Jurkat, Clone E6-1 (cell line): Measurements from ENCODE around the gene ASPDH.
"Not testable (repeated sequence)": the region's sequence is repeated elsewhere in the genome, so short reads cannot be mapped to it uniquely, and the experiment has no call there.

Experiments
- DNase-seq: peaks from one replicate; pipeline ENCODE4 v3.0.0-alpha.2; 2011; ENCODE audit warnings: low read depth, low spot score
- H3K4me3 ChIP-seq: 2 replicates; pipeline ENCODE4 v1.5.1; 2011; ENCODE audit warnings: mild to moderate bottlenecking, low read length, control low read depth, moderate library complexity

Gene ASPDH

GRCh38 chr19:50486823-50487515, 26.7 kb downstream of the ASPDH start:
- peak; percentile 64 for DNase-seq
- no peak overlapping the region for H3K4me3 ChIP-seq

- H3K4me3 ChIP-seq = no peak overlapping the region
- DNase-seq = no peak
Measured at GRCh38 chr19:50485284-50485955, 28.3 kb downstream of the ASPDH start.

DNA sequence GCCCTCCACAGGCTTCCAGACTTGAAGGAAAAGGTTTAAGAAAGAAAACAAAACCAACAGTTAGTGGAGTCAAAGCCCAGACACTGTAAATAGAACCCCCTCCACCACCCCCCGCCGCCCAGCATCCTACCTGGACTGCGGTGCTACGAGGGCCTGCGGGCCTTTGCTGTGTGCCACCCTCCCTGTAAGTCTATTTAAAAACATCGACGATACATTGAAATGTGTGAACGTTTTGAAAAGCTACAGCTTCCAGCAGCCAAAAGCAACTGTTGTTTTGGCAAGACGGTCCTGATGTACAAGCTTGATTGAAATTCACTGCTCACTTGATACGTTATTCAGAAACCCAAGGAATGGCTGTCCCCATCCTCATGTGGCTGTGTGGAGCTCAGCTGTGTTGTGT, 30.8 kb downstream of the ASPDH start:
- H3K4me3 ChIP-seq = no peak overlapping the region
- DNase-seq = no peak

GRCh38 chr19:50482271-50482855, 31.4 kb downstream of the ASPDH start:
- no peak for DNase-seq
- no peak overlapping the region for H3K4me3 ChIP-seq

DNA sequence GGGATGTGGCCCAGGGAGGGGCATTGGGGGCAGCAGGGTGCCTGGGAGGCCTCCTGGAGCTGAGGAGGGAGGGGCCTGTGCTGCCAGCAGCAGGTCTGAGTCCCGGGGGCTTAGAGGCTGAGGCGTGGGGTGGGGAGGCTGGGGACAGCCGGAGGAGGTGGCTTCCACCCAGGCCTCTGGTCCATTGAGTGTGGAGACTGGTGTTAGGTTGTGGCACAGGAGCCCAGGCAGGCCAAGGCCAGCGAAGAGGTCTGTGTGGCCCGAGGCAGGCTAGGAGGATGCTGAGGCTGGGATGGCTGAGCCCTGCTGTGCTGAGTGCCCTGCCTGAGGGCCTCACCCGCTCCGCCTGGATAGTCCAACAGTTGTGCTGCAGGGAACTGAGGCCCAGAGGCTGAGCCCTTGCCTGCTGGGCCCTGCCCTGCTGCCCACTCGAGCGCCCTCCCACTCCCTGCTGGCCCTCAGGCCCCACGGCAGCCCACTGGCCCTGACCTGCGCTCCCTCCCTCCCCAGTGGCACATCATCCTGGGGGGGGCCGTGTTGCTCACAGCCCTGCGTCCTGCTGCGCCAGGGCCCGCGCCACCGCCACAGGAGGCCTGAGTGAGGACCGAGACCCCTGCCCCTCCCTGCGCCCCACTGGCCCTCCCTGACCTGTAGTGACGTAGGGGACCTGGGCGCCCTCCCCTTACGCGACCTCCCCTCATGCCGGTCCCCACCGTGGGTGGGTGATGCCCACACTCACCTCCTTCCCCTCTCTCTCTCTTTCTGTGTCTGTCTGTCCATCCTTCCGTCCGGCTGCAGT, 32.2 kb downstream of the ASPDH start:
- no peak overlapping the region for H3K4me3 ChIP-seq
- no peak for DNase-seq

- no peak for DNase-seq
- no peak overlapping the region for H3K4me3 ChIP-seq
Measured at GRCh38 chr19:50480281-50481111, 33.2 kb downstream of the ASPDH start.

DNA sequence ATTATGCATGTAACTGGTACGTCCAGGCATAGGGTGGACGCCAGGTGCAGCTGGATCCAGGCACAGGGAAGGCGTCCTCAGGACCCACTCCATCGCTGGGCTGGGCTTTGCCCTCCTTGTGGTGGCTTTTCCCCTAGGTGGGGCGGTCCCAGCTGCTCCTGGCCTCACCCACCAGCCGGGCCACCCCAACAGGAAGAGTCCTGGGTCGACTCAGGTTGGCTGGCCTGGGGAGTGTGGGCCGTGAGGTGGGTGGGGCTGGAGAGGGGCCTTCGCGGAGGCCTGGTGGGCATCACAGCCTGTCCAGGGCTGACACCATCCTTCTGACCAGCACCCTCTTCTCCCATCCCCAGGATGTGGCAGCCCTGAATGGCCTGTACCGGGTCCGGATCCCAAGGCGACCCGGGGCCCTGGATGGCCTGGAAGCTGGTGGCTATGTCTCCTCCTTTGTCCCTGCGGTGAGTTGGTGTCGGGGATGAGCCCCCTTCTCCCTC, 33.9 kb downstream of the ASPDH start:
- no peak for DNase-seq
- H3K4me3 ChIP-seq = no peak overlapping the region

DNA sequence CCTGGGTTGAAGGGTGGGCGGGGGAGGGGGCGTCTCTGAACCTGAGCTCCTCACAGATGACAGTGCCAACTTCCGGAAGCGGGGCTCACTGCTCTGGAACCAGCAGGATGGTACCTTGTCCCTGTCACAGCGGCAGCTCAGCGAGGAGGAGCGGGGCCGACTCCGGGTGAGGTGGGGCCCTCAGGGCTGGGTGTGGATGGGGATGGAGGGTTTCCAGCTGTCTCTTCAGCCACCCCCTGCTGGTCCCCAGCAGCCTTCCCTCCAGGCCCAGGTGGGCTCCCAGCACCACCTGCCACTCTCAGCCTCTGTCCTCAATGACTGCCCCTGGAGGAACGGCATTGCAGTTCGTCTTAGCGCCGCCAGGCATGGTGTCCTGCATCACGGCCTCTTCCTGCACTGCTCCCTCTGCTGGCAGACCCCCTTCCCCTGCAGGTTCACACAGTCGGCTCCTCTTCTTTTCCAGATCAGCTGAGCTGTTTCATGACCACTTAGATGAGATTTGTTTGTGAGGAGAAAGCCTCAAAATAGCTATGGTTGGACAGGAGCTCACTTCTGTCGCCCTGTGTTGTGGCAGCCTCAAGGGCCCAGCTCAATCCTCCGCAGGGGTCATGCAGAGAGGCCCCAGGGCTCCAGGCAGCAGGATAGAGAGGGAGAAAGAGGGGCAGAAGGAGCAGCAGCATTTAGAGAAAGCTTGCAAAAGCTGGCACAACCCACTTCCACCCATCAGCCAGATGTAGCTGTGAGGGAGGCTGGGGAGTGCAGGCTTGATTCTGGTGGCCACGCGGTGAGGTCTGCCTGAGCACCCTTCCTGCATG, 34.6 kb downstream of the ASPDH start:
- peak; percentile 83 for DNase-seq
- no peak overlapping the region for H3K4me3 ChIP-seq

DNA sequence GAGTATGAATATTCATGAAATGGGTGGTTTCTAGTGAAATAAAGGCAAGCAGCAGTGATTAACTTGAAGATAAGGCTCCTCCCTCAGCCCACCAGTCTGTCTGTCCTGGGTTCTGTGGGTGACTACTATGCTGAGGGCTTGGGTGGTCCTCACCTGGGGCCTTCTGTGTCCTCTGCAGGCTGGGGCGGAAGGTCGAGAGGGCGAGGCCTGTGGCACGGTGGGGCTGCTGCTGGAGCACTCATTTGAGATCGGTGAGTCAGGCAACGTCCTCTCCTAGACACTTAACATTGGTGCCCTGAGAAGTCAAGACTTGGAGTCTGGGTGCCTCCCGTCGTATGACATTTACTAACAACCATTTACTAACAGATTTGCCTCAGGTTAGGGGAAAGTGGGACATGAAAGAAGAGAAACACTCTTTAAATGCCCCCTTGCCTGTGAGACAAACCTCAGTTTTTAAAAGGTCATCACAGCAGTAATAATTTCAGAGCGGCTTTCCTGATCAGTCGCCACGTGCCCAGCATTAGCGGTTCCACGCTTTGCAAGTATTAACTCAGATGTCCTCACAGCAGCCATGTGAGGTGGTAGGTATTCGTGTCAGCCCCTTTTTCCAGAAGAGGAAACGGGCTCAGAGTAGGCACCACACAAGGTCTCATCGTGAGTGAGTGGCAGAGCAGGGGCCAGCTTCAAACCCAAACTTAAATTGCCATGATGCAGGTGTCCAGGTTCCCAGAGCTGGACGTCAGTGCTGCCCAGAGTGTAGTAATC, 35.8 kb downstream of the ASPDH start:
- no peak for DNase-seq
- no peak overlapping the region; the same call in 1 of the 2 replicates for H3K4me3 ChIP-seq

DNA sequence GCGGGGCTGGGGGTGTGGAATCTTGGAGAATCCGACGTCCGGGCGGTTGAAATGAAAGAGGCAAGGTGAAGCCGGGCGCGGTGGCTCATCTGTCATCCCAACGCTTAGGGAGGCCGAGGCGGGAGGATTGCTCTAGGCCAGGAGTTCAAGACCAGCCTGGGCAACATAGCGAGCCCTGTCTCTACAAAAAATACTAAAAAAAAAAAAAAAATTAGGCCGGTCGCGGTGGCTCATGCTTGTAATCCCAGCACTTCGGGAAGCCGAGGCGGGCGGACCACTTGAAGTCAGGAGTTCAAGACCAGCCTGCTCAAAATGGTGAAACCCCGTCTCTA, 36.8 kb downstream of the ASPDH start:
- DNase-seq = no peak
- peak overlapping the region; percentile 94 for H3K4me3 ChIP-seq

DNA sequence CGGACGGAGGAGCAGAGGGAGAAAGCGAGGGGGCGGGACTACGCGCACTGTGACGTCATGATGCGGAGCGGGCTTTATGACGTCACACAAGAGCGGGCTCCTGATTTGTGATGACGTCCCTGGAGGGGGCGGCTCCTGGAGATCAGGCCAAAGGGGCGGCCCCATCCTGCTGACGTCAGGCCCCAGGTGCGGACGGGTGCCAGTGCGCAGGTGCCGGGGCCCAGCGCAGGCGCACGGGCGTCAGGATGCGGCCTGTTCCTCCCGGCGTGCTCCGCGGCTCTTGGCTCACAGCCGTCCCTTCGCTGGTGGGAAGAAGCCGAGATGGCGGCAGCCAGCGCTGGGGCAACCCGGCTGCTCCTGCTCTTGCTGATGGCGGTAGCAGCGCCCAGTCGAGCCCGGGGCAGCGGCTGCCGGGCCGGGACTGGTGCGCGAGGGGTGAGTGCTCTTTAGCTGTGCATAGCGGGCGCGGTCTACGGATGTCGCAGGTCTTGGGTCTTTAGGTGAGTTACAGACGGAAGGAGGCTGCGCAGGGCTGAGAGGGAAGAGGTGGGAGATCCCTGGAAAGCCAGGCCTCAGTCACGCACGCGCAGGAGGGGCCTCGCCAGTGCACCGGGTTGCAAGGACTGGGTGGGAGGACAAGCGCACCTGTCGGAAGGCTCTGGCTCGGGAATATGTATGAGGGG, 37.3 kb downstream of the ASPDH start, which contains the start of the genes EMC10 and GARIN5A:
TSS of gene EMC10 (plus strand) at position 284 of the 683 bp plus-strand sequence. CDS start at position 322, 38 bp downstream.
TSS of gene GARIN5A (minus strand) at position 625 of the 683 bp plus-strand sequence. CDS start at position 165, 460 bp downstream.
- peak within 1 kb of the TSS; percentile 94 for H3K4me3 ChIP-seq
- peak; percentile 92 for DNase-seq

- DNase-seq = no peak
- H3K4me3 ChIP-seq = no peak overlapping the region; the same call in 1 of the 2 replicates
Measured at GRCh38 chr19:50475736-50476223, 37.9 kb downstream of the ASPDH start.

- no peak for DNase-seq
- H3K4me3 ChIP-seq = no peak overlapping the region
Measured at GRCh38 chr19:50475101-50475568, 38.6 kb downstream of the ASPDH start.

DNA sequence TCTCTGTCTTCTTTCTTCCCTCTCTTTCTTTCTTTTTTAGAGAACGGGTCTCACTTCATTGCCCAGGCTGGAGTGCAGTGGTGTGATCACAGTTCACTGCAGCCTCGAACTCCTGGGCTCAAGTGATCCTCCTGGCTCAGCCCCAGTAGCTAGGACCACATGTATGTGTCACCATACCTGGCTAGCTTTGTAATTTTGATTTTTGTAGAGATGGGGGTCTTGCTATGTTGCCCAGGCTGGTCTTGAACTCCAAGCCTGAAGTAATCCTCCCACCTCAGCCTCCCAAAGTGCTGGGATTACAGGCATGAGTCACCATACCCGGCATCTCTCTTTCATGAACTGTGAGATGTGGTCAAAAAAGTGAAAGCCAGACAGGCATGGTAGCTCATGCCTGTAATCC, 40.4 kb downstream of the ASPDH start:
- not testable (repeated sequence) for H3K4me3 ChIP-seq, DNase-seq

GRCh38 chr19:50468818-50469217, 44.9 kb downstream of the ASPDH start:
- DNase-seq = no peak
- H3K4me3 ChIP-seq = no peak overlapping the region

DNA sequence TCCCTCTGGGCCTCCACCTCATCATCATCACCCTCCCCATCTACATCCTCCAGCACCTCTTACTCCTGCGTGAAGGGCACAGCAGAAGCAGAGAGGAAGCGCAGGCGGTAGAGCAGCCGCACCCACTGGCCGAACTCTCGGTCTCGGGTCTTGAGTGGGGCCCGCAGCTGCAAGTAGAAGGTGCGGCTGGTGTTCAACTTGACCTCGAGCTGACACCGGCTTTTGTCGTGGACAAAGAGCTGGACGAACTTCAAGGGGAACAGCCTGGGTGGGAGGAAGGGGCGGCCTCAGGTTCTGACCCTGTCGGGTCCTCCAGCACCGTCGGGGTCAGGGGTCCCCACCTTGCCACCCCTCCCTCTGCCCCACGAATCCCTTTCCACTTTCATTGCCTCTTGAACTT, 46.1 kb downstream of the ASPDH start:
- H3K4me3 ChIP-seq = no peak overlapping the region
- DNase-seq = no peak
